CD4-positive, alpha-beta T cell treated with Interleukin-2 at 100 ng/mL for 4 hours (primary cell): ENCODE data around the gene RALY.
A peak's percentile ranks its signal among the peaks of the same experiment; 100 is the strongest.
"Not testable (repeated sequence)": the region's sequence is repeated elsewhere in the genome, so short reads cannot be mapped to it uniquely, and the experiment has no call there.

Experiments
- DNase-seq: peaks from one replicate; pipeline ENCODE4 v3.0.0-alpha.2; 2020; ENCODE audit warnings: low spot score

Gene RALY

DNA sequence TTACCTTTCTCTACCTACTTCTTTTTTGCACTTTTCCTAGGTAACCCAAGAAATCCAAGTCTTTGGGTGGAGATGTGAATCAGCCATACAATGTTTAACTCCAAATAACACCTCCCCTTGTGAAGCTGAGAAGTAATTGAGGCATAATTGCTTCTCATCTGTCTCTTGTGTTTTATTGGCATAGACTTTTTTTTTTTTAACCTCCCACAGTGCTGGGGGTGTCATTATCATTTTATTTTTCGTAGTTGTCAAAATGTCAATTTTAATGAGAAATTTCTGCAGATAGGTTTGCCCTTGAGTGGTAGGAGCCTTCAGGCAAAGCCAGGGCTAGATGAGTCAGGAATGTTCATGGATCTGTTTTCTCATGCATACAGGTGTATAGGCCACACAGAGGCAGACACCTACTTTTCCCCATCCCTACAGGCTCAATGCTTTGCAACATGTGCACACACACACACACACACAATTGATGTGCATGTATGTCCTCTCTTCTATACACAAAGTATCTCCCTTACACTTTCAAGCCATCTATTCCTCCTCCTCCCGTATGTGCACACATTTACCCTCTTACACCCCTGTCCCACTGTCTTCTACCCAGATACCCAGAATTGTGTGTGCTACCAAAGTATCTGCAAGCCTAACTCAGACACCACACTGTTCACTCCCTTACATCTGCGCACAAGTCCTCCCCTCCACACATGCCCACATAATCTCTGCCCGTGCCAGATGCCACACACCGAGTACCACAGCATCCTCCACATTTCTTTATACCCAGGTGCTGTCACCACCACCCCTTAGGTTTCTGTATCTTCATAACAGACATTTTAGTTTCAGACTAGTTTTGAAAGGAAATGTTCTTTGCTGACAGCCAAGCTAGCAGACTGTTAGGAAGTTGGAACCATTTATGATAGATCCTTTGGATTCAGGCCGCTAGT lies 22.0 kb downstream of the RALY start:
- no peak for DNase-seq

DNA sequence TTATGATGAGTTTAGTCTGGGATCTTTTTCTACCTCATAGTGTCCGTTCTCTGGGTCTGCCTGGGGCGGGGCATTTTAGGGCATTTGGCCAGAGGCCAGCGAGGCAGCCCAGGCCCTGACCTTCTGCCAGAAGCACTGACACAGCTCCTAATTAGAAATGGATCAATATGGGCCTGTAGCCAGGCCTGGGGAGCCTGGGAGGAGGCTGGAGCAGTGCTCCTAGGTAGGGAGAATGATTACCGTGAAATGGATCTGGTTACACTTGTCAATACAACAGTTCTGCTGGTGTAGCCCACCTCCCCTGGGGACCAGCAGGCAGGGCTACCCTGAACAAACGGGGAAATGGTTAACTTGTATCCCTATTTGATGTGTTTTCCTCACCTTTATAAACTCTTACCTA lies 23.0 kb downstream of the RALY start:
- DNase-seq: no peak

GRCh38 chr20:34017610-34018009 lies 23.9 kb downstream of the RALY start:
- no peak for DNase-seq

DNA sequence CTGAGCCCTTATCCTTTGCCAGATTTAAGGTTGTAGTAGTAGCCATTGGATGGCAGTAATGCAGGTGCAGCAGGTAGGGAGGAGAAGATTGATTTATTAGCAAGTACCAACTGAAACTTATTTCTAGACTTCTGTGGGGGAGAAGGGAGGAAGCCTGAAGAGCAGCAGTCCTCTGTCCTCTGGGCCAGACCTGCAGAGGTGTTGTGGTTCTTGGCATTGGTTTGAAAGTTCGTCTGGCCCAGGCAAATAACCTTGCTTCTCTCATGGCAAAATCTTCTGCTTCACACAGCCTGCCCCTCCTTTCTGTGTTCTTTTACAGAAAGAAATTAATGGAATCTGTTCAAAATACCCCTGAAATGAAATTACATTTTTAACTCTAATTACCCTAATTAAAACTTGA lies 24.5 kb downstream of the RALY start:
- no peak for DNase-seq

DNA sequence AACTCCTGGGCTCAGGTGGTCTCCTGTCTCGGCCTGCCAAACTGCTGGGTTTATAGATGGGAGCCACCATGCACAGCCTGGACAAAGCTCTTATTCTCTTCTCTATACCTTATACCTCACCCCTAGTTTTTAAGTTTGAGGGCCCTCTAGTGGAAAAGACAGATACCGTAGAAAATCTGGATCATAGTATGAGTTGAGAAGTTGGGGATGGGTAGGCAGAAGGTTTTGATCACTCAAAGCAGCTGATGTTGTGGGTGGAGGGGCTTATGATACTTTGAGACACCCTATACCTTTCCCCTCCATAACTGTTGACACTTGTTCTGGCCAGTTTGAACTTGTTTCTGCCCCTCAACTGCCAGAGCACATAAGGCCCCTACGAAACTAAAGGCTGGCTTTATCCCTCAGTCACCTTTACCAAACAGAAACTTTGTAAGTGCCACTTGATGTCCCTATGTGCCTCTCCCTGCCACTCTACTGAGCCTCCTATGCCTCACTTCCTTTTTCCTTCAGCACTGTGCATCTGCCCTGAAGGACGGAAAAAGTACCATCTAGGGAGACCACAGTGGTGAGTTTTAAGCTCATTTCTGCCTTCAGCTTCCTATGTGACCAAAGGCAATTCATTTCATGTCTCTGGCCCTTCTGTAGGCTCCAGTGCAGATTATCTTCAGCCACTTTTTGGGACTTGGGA lies 28.6 kb downstream of the RALY start:
- peak; percentile 26 for DNase-seq

DNA sequence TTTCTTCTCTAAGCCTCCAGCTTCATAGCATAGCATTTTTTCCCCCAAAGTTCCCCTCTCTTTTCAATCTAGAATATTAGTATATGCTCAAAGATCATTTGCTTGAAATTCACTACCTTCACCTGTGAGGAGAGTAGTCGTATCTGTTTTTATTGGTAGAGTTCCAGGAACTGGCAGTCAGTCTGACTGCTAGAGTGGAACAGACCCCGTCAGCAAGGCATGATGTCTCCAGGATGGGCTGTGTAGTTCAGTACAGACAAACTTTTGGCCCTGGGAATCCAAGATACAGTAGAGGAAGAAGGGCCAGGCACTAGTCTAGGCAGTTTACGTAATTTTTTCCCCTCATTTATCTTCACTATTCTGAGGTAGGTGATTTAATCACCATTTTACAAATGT lies 29.1 kb downstream of the RALY start:
- no peak for DNase-seq

DNA sequence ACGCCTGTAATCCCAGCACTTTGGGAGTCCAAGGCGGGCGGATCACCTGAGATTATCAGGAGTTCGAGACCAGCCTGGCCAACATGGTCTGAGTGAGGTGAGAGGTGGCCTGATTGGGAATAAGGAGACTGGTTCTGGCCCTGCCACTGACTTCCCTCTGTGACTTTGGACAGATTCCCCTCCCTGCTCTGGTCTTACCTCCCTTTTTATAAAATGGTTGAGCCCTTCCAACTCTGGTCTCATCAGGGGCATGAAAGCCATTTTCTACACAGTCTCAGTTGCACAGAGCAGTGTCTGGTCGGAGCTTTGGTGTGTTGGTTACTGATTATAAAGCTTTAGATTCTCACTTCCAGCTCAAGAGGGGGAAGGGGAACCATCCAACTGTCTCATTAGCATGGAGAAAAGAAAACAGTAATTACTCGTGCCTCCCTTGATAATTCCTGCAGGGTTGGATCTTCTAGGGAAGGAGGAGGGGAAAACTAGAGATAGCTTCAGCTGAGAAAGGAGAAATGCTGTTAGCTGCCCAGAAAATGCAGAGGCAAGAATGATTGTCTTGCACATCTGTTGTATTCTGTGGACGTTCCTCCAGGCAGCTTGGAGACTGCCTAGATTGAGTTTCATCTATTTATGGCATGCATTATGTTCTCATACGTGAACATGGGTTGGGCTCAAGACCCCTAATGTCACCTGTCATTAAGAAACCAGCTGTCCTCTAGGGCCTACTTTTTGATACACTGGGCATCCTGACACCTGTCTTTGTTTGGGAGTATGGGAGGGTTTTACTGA lies 30.4 kb downstream of the RALY start:
- no peak for DNase-seq

- DNase-seq: no peak
Measured at GRCh38 chr20:34024723-34025351, 31.1 kb downstream of the RALY start.

DNA sequence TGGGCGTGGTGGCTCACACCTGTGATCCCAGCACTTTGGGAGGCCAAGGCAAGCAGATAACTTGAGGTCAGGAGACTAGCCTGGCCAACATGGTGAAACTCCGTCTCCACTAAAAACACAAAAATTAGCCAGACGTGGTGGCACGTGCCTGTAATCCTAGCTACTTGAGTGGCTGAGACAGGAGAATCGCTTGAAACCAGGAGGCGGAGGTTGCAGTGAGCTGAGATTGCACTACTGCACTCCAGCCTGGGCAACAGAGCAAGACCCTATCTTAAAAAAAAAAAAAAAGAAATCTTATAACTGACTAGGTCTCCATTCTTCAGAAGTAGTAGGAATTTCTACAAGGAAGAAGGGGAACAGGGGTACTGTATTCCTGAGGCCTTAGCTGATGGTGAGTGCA lies 34.3 kb downstream of the RALY start:
- not testable (repeated sequence) for DNase-seq

DNA sequence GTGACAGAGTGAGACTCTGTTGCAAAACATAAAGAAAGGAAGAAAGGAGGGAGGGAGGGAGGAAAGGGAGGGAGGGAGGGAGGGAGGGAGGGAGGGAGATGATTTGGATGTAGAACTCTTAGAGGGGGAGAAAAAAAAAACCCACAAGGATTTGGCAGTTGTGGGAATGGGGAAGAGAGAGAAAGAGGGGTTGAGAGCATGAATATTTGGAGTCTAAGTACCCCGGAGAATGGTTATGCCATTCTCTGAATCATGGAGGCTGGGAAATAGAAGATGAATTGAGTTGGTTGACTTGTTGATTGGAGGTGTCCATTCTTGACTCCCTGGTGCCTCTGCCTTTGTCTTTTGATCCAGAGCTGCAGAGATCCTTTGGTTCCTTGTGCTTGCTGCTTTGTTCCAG lies 35.7 kb downstream of the RALY start:
- DNase-seq: no peak

GRCh38 chr20:34030456-34030855 lies 36.7 kb downstream of the RALY start:
- no peak for DNase-seq

DNA sequence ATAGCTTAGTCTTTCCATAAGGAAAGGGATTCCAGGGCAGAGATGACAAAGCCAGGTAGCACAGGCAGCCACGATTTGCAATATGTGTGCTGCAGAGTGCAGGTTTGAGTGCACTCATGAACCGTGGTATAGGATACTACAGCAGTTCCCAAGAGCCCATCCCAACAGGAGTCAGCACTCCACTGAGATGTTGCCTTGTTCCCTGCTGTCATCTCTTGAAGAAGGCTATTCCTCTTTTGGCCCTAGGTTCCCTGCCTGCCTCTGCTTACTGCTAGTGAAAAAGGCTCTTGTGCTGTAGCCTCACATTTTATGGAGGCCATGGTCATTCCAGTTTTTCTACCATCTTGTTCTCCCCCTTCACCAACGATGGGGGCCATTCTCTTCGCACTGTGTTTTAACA lies 40.2 kb downstream of the RALY start:
- DNase-seq: no peak

- peak; percentile 47 for DNase-seq
Measured at GRCh38 chr20:34037121-34037520, 43.4 kb downstream of the RALY start.

GRCh38 chr20:34037767-34038166 lies 44.1 kb downstream of the RALY start:
- DNase-seq: no peak

- no peak for DNase-seq
Measured at GRCh38 chr20:34040300-34040995, 46.7 kb downstream of the RALY start.

GRCh38 chr20:34041226-34041625 lies 47.5 kb downstream of the RALY start:
- no peak for DNase-seq

DNA sequence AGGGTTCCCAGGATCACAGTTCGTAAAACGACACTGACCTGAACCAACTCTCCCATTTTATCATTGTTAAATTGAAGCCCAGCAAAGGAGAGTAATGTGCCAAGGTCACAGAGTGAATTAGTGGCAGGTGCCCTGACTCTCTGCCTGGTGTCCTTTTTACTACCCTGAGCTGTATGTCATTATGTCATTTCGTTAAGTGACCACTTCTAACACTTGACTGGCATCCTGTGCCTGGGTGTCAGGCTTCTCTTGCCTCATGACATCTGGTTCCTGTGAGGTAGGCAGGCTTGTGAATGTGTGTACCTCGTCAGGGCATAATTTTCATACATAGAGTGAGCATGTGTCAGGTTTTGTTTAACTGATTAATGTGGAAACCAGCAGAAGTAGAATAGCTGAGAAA lies 48.6 kb downstream of the RALY start:
- DNase-seq: no peak

GRCh38 chr20:34043025-34043424 lies 49.3 kb downstream of the RALY start:
- no peak for DNase-seq

- no peak for DNase-seq
Measured at GRCh38 chr20:34045294-34045693, 51.6 kb downstream of the RALY start.

- no peak for DNase-seq
Measured at GRCh38 chr20:34045930-34046725, 52.4 kb downstream of the RALY start.
